Esophagus squamous epithelium (tissue), 4 donors: ENCODE data around the gene APAF1.

ENCODE experiments used
- POLR2A ChIP-seq, 4 donors: fragments of 450-650 bp; IDR thresholded peaks; one replicate each; pipeline ENCODE4 v1.6.1; 2017; ENCODE audit warnings: antibody characterized with exemption in 4 of 4, mild to moderate bottlenecking in 4 of 4, moderate library complexity in 3 of 4
- TF ChIP-seq, protein P1 (sequence below), 6 experiments: fragments of 450-650 bp in 4 of 6; fragments of 200-600 bp in 2 of 6; sonication (generic) in 2 of 6; IDR thresholded peaks; one replicate each; pipeline ENCODE4 v1.5.1; 2016 to 2019; ENCODE audit warnings: antibody characterized with exemption in 6 of 6, mild to moderate bottlenecking in 4 of 6, moderate library complexity in 4 of 6

GRCh38 chr12:98610596-98610995 is 34.5 kb upstream of the APAF1 start:
- TF ChIP-seq, protein P1, sequence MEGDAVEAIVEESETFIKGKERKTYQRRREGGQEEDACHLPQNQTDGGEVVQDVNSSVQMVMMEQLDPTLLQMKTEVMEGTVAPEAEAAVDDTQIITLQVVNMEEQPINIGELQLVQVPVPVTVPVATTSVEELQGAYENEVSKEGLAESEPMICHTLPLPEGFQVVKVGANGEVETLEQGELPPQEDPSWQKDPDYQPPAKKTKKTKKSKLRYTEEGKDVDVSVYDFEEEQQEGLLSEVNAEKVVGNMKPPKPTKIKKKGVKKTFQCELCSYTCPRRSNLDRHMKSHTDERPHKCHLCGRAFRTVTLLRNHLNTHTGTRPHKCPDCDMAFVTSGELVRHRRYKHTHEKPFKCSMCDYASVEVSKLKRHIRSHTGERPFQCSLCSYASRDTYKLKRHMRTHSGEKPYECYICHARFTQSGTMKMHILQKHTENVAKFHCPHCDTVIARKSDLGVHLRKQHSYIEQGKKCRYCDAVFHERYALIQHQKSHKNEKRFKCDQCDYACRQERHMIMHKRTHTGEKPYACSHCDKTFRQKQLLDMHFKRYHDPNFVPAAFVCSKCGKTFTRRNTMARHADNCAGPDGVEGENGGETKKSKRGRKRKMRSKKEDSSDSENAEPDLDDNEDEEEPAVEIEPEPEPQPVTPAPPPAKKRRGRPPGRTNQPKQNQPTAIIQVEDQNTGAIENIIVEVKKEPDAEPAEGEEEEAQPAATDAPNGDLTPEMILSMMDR (IDR thresholded peaks at IDR 0.05), result no peak
- TF ChIP-seq POLR2A (IDR thresholded peaks at IDR 0.05), result no peak
